ENCODE data around the gene TMEM135. TPM values are rescaled to one million over a fixed set of nuclear protein-coding genes. Genes with fewer than 3 reads are reported as not detected.
"Not testable (repeated sequence)": the region's sequence is repeated elsewhere in the genome, so short reads cannot be mapped to it uniquely, and the experiment has no call there.

TMEM135 gene
- total and polyA plus RNA-seq, 2 experiments from 2014 or later: 11.0 to 11.9 TPM

DNA sequence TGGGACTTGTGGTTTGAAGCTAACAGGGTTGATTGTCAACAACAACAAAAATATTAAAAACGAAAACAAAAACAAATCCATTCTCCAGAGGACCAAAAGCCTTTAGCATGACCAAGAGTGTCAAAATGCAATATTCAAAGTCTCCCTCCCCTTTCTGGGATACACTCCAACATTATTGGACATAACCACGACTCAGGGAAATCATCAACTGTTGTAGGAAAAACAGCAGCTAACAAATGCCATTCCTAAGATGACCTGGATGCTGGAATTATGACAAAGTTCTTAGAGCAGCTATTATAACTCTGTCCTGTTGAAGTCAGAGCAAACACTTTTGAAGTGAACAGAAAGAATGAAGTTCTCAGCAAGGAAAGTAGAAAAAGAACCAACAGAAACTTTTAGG, 143.0 kb downstream of the TMEM135 start:
- no peak overlapping the region for H3K4me3 ChIP-seq
- H3K36me3 ChIP-seq (ENCODE audit: low read depth): no peaks in the 10 kb centered on the region
- WGBS, 2 experiments (ENCODE audit: low coverage in 1 of 2, low lambda C conversion rate in 2 of 2, missing lambda C conversion rate in 2 of 2): 22 to 33% methylated on average over 2 of the region's 2 CpGs

DNA sequence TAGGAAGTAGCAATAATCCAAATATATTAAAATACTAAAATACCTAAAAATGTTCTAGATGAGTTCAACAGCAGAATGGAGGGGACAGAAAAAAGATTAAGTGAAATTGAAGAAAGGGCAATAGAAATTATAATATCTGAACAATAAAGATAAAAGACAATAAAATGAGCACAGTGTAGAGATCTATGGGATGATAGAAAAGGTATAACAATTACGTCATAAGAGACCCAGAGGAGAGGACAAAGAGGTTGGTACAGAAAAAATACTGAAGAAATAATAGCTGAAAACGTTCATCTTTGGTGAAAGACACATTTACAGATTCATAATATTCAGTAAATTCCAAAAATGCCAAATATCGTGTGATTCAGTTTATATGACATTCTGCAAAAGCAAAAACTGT, 143.4 kb downstream of the TMEM135 start:
- Histone ChIP-seq H3K4me2 (ENCODE audit: unreplicated experiment) (no peak overlapping the region), H3K4me3 (no peak overlapping the region), H3K36me3 (ENCODE audit: low read depth) (no peaks in the 10 kb centered on the region), H3K9me3 (ENCODE audit: low read depth) (no peaks in the 10 kb centered on the region), H3K27me3 (replicated peaks; ENCODE audit: insufficient read depth) (no peaks in the 10 kb centered on the region), H2AFZ (no peak overlapping the region), H3F3A (ENCODE audit: insufficient read depth) (no peaks in the 10 kb centered on the region), H4K20me1 (ENCODE audit: insufficient read depth) (no peaks in the 10 kb centered on the region), H3K4me1 (ENCODE audit: insufficient read depth) (peaks cover 5% of the 10 kb centered on the region; the same call in 1 of the 2 replicates), H3K9me2 (ENCODE audit: insufficient read depth) (no peaks in the 10 kb centered on the region), H3K79me2 (ENCODE audit: insufficient read depth) (no peaks in the 10 kb centered on the region), H3K27ac (peak overlapping the region; percentile 14), H3K9ac (no peak overlapping the region)
- 79 to 86% methylated on average over 3 of the region's 3 CpGs for WGBS, 2 experiments (ENCODE audit: low coverage in 1 of 2, low lambda C conversion rate in 2 of 2, missing lambda C conversion rate in 2 of 2)
- in situ Hi-C loops (cut with MboI): no loop called here
- DNase-seq: no peak
- TF ChIP-seq EZH2 (IDR thresholded peaks at IDR 0.05; ENCODE audit: insufficient read depth, poor library complexity, severe bottlenecking): no peak
- TF ChIP-seq EZH2phosphoT487 (IDR thresholded peaks at IDR 0.05; ENCODE audit: insufficient read depth, low read depth): no peak

More for the DNA sequence above, 143.0 kb downstream of the TMEM135 start:
- no peak overlapping the region for H3K9ac ChIP-seq
- TF ChIP-seq EZH2 (IDR thresholded peaks at IDR 0.05; ENCODE audit: insufficient read depth, poor library complexity, severe bottlenecking): no peak
- TF ChIP-seq EZH2phosphoT487 (IDR thresholded peaks at IDR 0.05; ENCODE audit: insufficient read depth, low read depth): no peak
- in situ Hi-C loops (cut with MboI): no loop called here
- no peaks in the 10 kb centered on the region for H3K79me2 ChIP-seq (ENCODE audit: insufficient read depth)
- no peaks in the 10 kb centered on the region for H4K20me1 ChIP-seq (ENCODE audit: insufficient read depth)
- no peak overlapping the region for H2AFZ ChIP-seq
- no peaks in the 10 kb centered on the region for H3K27me3 ChIP-seq (replicated peaks; ENCODE audit: insufficient read depth)
- no peak overlapping the region for H3K4me2 ChIP-seq (ENCODE audit: unreplicated experiment)
- H3K9me2 ChIP-seq (ENCODE audit: insufficient read depth): no peaks in the 10 kb centered on the region
- peaks cover 5% of the 10 kb centered on the region; the same call in 1 of the 2 replicates for H3K4me1 ChIP-seq (ENCODE audit: insufficient read depth)
- no peaks in the 10 kb centered on the region for H3F3A ChIP-seq (ENCODE audit: insufficient read depth)
- DNase-seq: peak; percentile 73
- H3K27ac ChIP-seq: peak overlapping the region; percentile 14
- no peaks in the 10 kb centered on the region for H3K9me3 ChIP-seq (ENCODE audit: low read depth)

DNA sequence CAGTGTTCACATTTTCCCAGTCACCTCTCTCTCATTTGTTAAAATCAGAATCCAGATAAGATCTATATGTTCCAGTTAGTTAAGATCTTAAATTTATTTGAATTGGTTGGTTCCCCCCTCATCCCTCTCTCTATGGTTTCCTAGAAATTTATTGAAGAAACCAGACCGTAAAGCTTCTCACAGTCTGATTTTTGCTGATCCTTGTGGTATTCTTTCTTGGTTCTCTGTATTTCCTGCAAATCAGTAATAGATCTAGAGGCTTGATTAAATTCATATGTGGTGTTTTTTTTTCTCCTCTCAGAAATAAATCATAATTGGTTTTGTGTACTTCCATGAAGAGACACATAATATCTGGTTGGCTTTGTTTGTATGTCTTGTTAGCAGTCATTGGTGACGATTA, 147.5 kb downstream of the TMEM135 start:
- no peaks in the 10 kb centered on the region for H3K79me2 ChIP-seq (ENCODE audit: insufficient read depth)
- TF ChIP-seq EZH2 (IDR thresholded peaks at IDR 0.05; ENCODE audit: insufficient read depth, poor library complexity, severe bottlenecking) (no peak), EZH2phosphoT487 (IDR thresholded peaks at IDR 0.05; ENCODE audit: insufficient read depth, low read depth) (no peak)
- DNase-seq: no peak
- H3K4me1 ChIP-seq (ENCODE audit: insufficient read depth): peaks cover 5% of the 10 kb centered on the region; the same call in 1 of the 2 replicates
- H4K20me1 ChIP-seq (ENCODE audit: insufficient read depth): no peaks in the 10 kb centered on the region
- H3K9me3 ChIP-seq (ENCODE audit: low read depth): no peaks in the 10 kb centered on the region
- 68 to 70% methylated on average over 2 of the region's 2 CpGs for WGBS, 2 experiments (ENCODE audit: low coverage in 1 of 2, low lambda C conversion rate in 2 of 2, missing lambda C conversion rate in 2 of 2)
- no peak overlapping the region for H3K27ac ChIP-seq
- no peak overlapping the region for H2AFZ ChIP-seq
- H3K4me2 ChIP-seq (ENCODE audit: unreplicated experiment): no peak overlapping the region
- no peaks in the 10 kb centered on the region for H3K9me2 ChIP-seq (ENCODE audit: insufficient read depth)
- H3K4me3 ChIP-seq: no peak overlapping the region
- no peaks in the 10 kb centered on the region for H3K36me3 ChIP-seq (ENCODE audit: low read depth)
- no peaks in the 10 kb centered on the region for H3K27me3 ChIP-seq (replicated peaks; ENCODE audit: insufficient read depth)
- in situ Hi-C loops (cut with MboI): no loop called here
- H3K9ac ChIP-seq: no peak overlapping the region
- H3F3A ChIP-seq (ENCODE audit: insufficient read depth): no peaks in the 10 kb centered on the region

DNA sequence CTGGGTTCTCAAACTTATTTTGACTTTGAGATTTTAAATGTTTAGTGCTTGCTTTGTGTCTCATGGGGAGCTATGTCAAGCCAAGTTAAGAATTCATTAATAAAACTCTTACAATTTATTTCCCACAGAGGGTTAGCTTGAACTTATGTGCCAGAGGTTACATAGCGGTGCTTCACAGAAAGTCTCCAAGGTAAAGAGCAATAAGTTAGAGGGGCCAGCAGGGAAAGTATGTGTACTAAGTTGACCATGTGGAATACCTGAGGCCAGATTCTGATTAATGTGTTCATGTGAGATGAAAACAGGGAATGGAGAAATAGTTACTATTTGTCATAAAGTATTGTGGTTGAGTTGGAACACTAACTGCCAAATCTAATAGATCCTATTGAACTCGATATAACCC, 149.3 kb downstream of the TMEM135 start:
- no peaks in the 10 kb centered on the region for H3K4me1 ChIP-seq (ENCODE audit: insufficient read depth)
- H2AFZ ChIP-seq: no peak overlapping the region
- 69 to 81% methylated on average over 2 of the region's 2 CpGs for WGBS, 2 experiments (ENCODE audit: low coverage in 1 of 2, low lambda C conversion rate in 2 of 2, missing lambda C conversion rate in 2 of 2)
- no peaks in the 10 kb centered on the region for H3K9me3 ChIP-seq (ENCODE audit: low read depth)
- no peaks in the 10 kb centered on the region for H3K9me2 ChIP-seq (ENCODE audit: insufficient read depth)
- no peak overlapping the region for H3K4me2 ChIP-seq (ENCODE audit: unreplicated experiment)
- H3K36me3 ChIP-seq (ENCODE audit: low read depth): no peaks in the 10 kb centered on the region
- H3K79me2 ChIP-seq (ENCODE audit: insufficient read depth): no peaks in the 10 kb centered on the region
- H3F3A ChIP-seq (ENCODE audit: insufficient read depth): no peaks in the 10 kb centered on the region
- H3K9ac ChIP-seq: no peak overlapping the region
- H3K4me3 ChIP-seq: no peak overlapping the region
- no peak overlapping the region for H3K27ac ChIP-seq
- in situ Hi-C loops (cut with MboI): no loop called here
- TF ChIP-seq EZH2 (IDR thresholded peaks at IDR 0.05; ENCODE audit: insufficient read depth, poor library complexity, severe bottlenecking) (no peak), EZH2phosphoT487 (IDR thresholded peaks at IDR 0.05; ENCODE audit: insufficient read depth, low read depth) (no peak)
- H4K20me1 ChIP-seq (ENCODE audit: insufficient read depth): no peaks in the 10 kb centered on the region
- DNase-seq: no peak
- H3K27me3 ChIP-seq (replicated peaks; ENCODE audit: insufficient read depth): no peaks in the 10 kb centered on the region

- Histone ChIP-seq H3K79me2 (ENCODE audit: insufficient read depth) (no peaks in the 10 kb centered on the region), H3K9ac (no peak overlapping the region), H3F3A (ENCODE audit: insufficient read depth) (no peaks in the 10 kb centered on the region), H4K20me1 (ENCODE audit: insufficient read depth) (no peaks in the 10 kb centered on the region), H3K9me3 (ENCODE audit: low read depth) (no peaks in the 10 kb centered on the region), H3K27me3 (replicated peaks; ENCODE audit: insufficient read depth) (no peaks in the 10 kb centered on the region), H3K36me3 (ENCODE audit: low read depth) (no peaks in the 10 kb centered on the region), H3K9me2 (ENCODE audit: insufficient read depth) (no peaks in the 10 kb centered on the region), H2AFZ (no peak overlapping the region), H3K4me3 (no peak overlapping the region), H3K4me1 (ENCODE audit: insufficient read depth) (no peaks in the 10 kb centered on the region), H3K27ac (no peak overlapping the region), H3K4me2 (ENCODE audit: unreplicated experiment) (no peak overlapping the region)
- in situ Hi-C loops (cut with MboI): no loop called here
- DNase-seq: no peak
- TF ChIP-seq EZH2 (IDR thresholded peaks at IDR 0.05; ENCODE audit: insufficient read depth, poor library complexity, severe bottlenecking) (no peak), EZH2phosphoT487 (IDR thresholded peaks at IDR 0.05; ENCODE audit: insufficient read depth, low read depth) (no peak)
- WGBS, 2 experiments (ENCODE audit: low coverage in 1 of 2, low lambda C conversion rate in 2 of 2, missing lambda C conversion rate in 2 of 2): 94 to 100% methylated on average over 2 of the region's 2 CpGs
These were observed 150.2 kb downstream of the TMEM135 start for GRCh38 chr11:87187930-87188329.

- H3F3A ChIP-seq (ENCODE audit: insufficient read depth); H3K9me3 ChIP-seq (ENCODE audit: low read depth); H4K20me1 ChIP-seq (ENCODE audit: insufficient read depth); H3K79me2 ChIP-seq (ENCODE audit: insufficient read depth); H3K4me3 ChIP-seq; H3K9me2 ChIP-seq (ENCODE audit: insufficient read depth); DNase-seq; H3K27ac ChIP-seq; H3K4me1 ChIP-seq (ENCODE audit: insufficient read depth); in situ Hi-C loops (cut with MboI); H3K36me3 ChIP-seq (ENCODE audit: low read depth); H3K4me2 ChIP-seq (ENCODE audit: unreplicated experiment); H2AFZ ChIP-seq; H3K27me3 ChIP-seq (replicated peaks; ENCODE audit: insufficient read depth); H3K9ac ChIP-seq: not testable (repeated sequence)
- 91 to 93% methylated on average over 8 of the region's 8 CpGs for WGBS, 2 experiments (ENCODE audit: low coverage in 1 of 2, low lambda C conversion rate in 2 of 2, missing lambda C conversion rate in 2 of 2)
These were observed 150.7 kb downstream of the TMEM135 start for GRCh38 chr11:87188396-87188795.

DNA sequence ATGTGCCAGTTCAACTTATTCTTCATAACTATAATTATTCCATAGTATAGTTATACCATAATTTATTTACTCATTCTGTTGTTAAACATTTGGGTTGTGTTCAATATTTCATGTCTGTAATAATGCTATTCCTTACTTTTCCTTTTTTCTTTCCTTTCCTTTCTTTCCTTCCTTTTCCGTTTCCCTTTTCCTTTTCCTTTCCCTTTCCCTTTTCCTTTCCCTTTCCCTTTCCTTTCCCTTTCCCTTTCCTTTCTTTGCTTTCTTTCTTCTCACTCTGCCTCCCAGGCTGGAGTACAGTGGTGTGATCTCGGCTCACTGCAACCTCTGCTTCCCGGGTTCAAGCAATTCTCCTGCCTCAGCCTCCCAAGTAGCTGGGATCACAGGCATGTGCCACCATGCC, 151.2 kb downstream of the TMEM135 start:
- H2AFZ ChIP-seq; in situ Hi-C loops (cut with MboI); H3K27me3 ChIP-seq (replicated peaks; ENCODE audit: insufficient read depth); H3K36me3 ChIP-seq (ENCODE audit: low read depth); H3K4me3 ChIP-seq; H3F3A ChIP-seq (ENCODE audit: insufficient read depth); H3K9me2 ChIP-seq (ENCODE audit: insufficient read depth); H4K20me1 ChIP-seq (ENCODE audit: insufficient read depth); H3K4me2 ChIP-seq (ENCODE audit: unreplicated experiment); H3K9me3 ChIP-seq (ENCODE audit: low read depth); DNase-seq; H3K79me2 ChIP-seq (ENCODE audit: insufficient read depth); H3K4me1 ChIP-seq (ENCODE audit: insufficient read depth); H3K9ac ChIP-seq; H3K27ac ChIP-seq: not testable (repeated sequence)
- 90 to 100% methylated on average over 2 to 3 of the region's 3 CpGs for WGBS, 2 experiments (ENCODE audit: low coverage in 1 of 2, low lambda C conversion rate in 2 of 2, missing lambda C conversion rate in 2 of 2)
